ENCODE measurements around the gene ATF6.

- TF ChIP-seq CTCF (IDR thresholded peaks at IDR 0.05) = no peak
- TF ChIP-seq POLR2A (IDR thresholded peaks at IDR 0.05) = no peak
These were observed 190.8 kb downstream of the ATF6 start for GRCh38 chr1:161956930-161957329.

Measured in testis (tissue), 2 donors.